KMS-11 (cell line): Measurements from ENCODE around the gene ANKRD13D.

Experiments used
- H2AFZ ChIP-seq: fragments of 200-600 bp; sonication (generic); 2 replicates; pipeline ENCODE4 v1.6.1; 2016; ENCODE audit warnings: antibody characterized with exemption, mixed run types, low read depth
- H3K27ac ChIP-seq: fragments of 200-600 bp; sonication (generic); 2 replicates; pipeline ENCODE4 v1.6.1; 2016; ENCODE audit warnings: mild to moderate bottlenecking, mixed run types
- H3K27me3 ChIP-seq: fragments of 200-600 bp; sonication (generic); 2 replicates; pipeline ENCODE4 v1.6.1; 2017; ENCODE audit warnings: mild to moderate bottlenecking, low read depth, mixed run types, moderate library complexity; ENCODE audit not compliant: insufficient read depth
- H3K36me3 ChIP-seq: fragments of 200-600 bp; sonication (generic); 2 replicates; pipeline ENCODE4 v1.6.1; 2017; ENCODE audit warnings: mild to moderate bottlenecking, mixed run types; ENCODE audit not compliant: insufficient read depth
- H3K4me1 ChIP-seq: fragments of 200-600 bp; sonication (generic); 2 replicates; pipeline ENCODE4 v1.6.1; 2016; ENCODE audit warnings: mild to moderate bottlenecking, low read depth, mixed run types; ENCODE audit not compliant: poor library complexity, severe bottlenecking
- H3K4me2 ChIP-seq: fragments of 200-600 bp; sonication (generic); 2 replicates; pipeline ENCODE4 v1.7.0; 2016; ENCODE audit warnings: mild to moderate bottlenecking, mixed run types
- H3K4me3 ChIP-seq: fragments of 200-600 bp; sonication (generic); IDR thresholded peaks from 2 replicates; pipeline ENCODE4 v1.6.1; 2017; ENCODE audit warnings: low read depth, low read length, mixed read lengths; ENCODE audit not compliant: insufficient read depth
- H3K79me2 ChIP-seq: fragments of 200-600 bp; sonication (generic); 2 replicates; pipeline ENCODE4 v1.6.1; 2016; ENCODE audit warnings: low read depth, mixed run types; ENCODE audit not compliant: insufficient read depth
- H3K9ac ChIP-seq: fragments of 200-600 bp; sonication (generic); 2 replicates; pipeline ENCODE4 v1.6.1; 2016; ENCODE audit warnings: mild to moderate bottlenecking, mixed run types
- H4K20me1 ChIP-seq: fragments of 200-600 bp; sonication (generic); 2 replicates; pipeline ENCODE4 v1.6.1; 2016; ENCODE audit warnings: mild to moderate bottlenecking, mixed run types; ENCODE audit not compliant: insufficient read depth
- CTCF ChIP-seq: fragments of 200-600 bp; sonication (generic); conservative IDR thresholded peaks from 2 replicates; pipeline ENCODE4 v1.6.1; 2017; ENCODE audit warnings: low read depth, mild to moderate bottlenecking, antibody characterized with exemption, low read length, moderate library complexity, mixed read lengths

ANKRD13D gene

GRCh38 chr11:67266449-67267187 is 22.5 kb upstream of the ANKRD13D start, which contains the start of gene GRK2:
GRK2 (plus strand) TSS chr11:67266473; CDS start chr11:67266700, 227 bp downstream.
- no peak within 1 kb of the TSS for H3K4me3 ChIP-seq
- H3K27me3 ChIP-seq, result no peaks in the 10 kb centered on the region
- peak within 1 kb of the TSS; percentile 78 for H3K4me2 ChIP-seq
- peak within 1 kb of the TSS; percentile 40 for H3K27ac ChIP-seq
- H2AFZ ChIP-seq, result peak within 1 kb of the TSS; percentile 43
- H3K9ac ChIP-seq, result peak within 1 kb of the TSS; percentile 74; the same call in 1 of the 2 replicates
- H4K20me1 ChIP-seq, result no peaks in the 10 kb centered on the region
- TF ChIP-seq CTCF, result no peak
- H3K79me2 ChIP-seq, result peaks cover 50% of the 10 kb centered on the region
- H3K36me3 ChIP-seq, result 0 out of 2 replicates have a peak, but pooled peaks cover 4% of the 10 kb centered on the region
- H3K4me1 ChIP-seq, result peaks cover 34% of the 10 kb centered on the region

- Histone ChIP-seq H3K4me1 (peaks cover 28% of the 10 kb centered on the region), H3K27me3 (no peaks in the 10 kb centered on the region), H3K79me2 (peaks cover 59% of the 10 kb centered on the region), H3K9ac (peak overlapping the region; percentile 74; the same call in 1 of the 2 replicates), H2AFZ (no peak overlapping the region), H3K36me3 (0 out of 2 replicates have a peak, but pooled peaks cover 4% of the 10 kb centered on the region), H4K20me1 (no peaks in the 10 kb centered on the region), H3K4me2 (peak overlapping the region; percentile 78), H3K27ac (peak overlapping the region; percentile 40), H3K4me3 (no peak overlapping the region)
- no peak for TF ChIP-seq CTCF
Observed at GRCh38 chr11:67267188-67268080, 21.7 kb upstream of the ANKRD13D start.

- H3K4me2 ChIP-seq, result peak overlapping the region; percentile 78
- peak overlapping the region; percentile 74; the same call in 1 of the 2 replicates for H3K9ac ChIP-seq
- H3K4me1 ChIP-seq, result peaks cover 19% of the 10 kb centered on the region
- peak overlapping the region; percentile 40; the same call in 1 of the 2 replicates for H3K27ac ChIP-seq
- no peaks in the 10 kb centered on the region for H4K20me1 ChIP-seq
- H3K79me2 ChIP-seq, result peaks cover 67% of the 10 kb centered on the region
- no peak overlapping the region for H3K4me3 ChIP-seq
- TF ChIP-seq CTCF, result no peak
- H2AFZ ChIP-seq, result no peak overlapping the region
- H3K27me3 ChIP-seq, result no peaks in the 10 kb centered on the region
- 0 out of 2 replicates have a peak, but pooled peaks cover 4% of the 10 kb centered on the region for H3K36me3 ChIP-seq
Observed at GRCh38 chr11:67268081-67268961, 20.8 kb upstream of the ANKRD13D start.

GRCh38 chr11:67268962-67269268 is 20.2 kb upstream of the ANKRD13D start:
- H3K4me2 ChIP-seq, result no peak overlapping the region
- no peaks in the 10 kb centered on the region for H3K27me3 ChIP-seq
- H4K20me1 ChIP-seq, result no peaks in the 10 kb centered on the region
- no peak overlapping the region for H2AFZ ChIP-seq
- no peak overlapping the region for H3K4me3 ChIP-seq
- H3K36me3 ChIP-seq, result 0 out of 2 replicates have a peak, but pooled peaks cover 4% of the 10 kb centered on the region
- H3K79me2 ChIP-seq, result peaks cover 73% of the 10 kb centered on the region
- no peak overlapping the region for H3K9ac ChIP-seq
- peaks cover 19% of the 10 kb centered on the region for H3K4me1 ChIP-seq
- H3K27ac ChIP-seq, result no peak overlapping the region
- no peak for TF ChIP-seq CTCF
